ENCODE results near the gene SOX8. TPM values are rescaled to one million over a fixed set of nuclear protein-coding genes. Genes with fewer than 3 reads are reported as not detected.

SOX8 gene
- total RNA-seq, 1 experiment from 2014 or later: 5.2 TPM

DNA sequence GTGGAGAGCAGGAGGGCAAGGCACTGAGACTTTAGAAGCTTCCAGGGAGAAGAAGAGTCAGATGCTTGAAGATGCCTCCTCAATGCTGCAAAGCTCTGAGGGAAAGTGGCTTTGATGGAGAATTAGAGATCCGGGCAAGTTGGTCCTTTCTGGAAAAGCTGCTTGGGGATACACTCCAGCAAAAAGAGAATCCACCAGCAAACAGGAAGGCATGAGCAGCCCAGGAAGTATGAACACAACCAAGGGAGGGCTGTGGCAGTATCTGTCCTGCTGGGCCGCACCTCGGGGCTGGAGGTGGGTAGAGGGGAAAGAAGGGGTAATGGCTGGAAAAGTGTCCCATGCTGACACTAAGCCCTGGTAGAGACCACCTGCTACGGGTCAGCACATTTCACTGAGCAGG is 16.1 kb upstream of the SOX8 start:
- no peak overlapping the region for H3K4me2 ChIP-seq (ENCODE audit: low read length)
- H3K4me3 ChIP-seq (replicated peaks in 1 of 2; ENCODE audit: low read depth in 1 of 2, low read length in 2 of 2): no peak overlapping the region
- H3K9ac ChIP-seq (ENCODE audit: low read length): no peak overlapping the region
- no peaks in the 10 kb centered on the region; a peak in 1 of 4 replicates for H3K9me3 ChIP-seq (ENCODE audit: control insufficient read depth in 1 of 2, insufficient read depth in 1 of 2, low read depth in 1 of 2, low read length in 2 of 2)
- no peaks in the 10 kb centered on the region for H3K9me2 ChIP-seq (ENCODE audit: insufficient read depth)
- H3K4me1 ChIP-seq (ENCODE audit: control insufficient read depth in 1 of 2, insufficient read depth in 2 of 2, low read length in 2 of 2): peaks cover 16% of the 10 kb centered on the region in 2 experiments
- no peak for ATAC-seq
- H3K79me2 ChIP-seq (ENCODE audit: insufficient read depth, low read length): peaks cover 12% of the 10 kb centered on the region; the same call in 1 of the 2 replicates
- ChIA-PET RAD21 (ENCODE audit: low non-redundant PET in 1 of 2, low total read pairs in 2 of 2, uncharacterized antibody in 2 of 2, unreplicated experiment in 2 of 2) (no interaction called here), POLR2A (no interaction called here), CTCF (no interaction called here)
- no TSS peak for BruUV-seq (replicated peaks)
- TF ChIP-seq YY1 (IDR thresholded peaks at IDR 0.05; ENCODE audit: extremely low read depth, insufficient replicate concordance, low read depth, low read length): no peak
- TF ChIP-seq SRF (IDR thresholded peaks at IDR 0.05; ENCODE audit: low read depth): no peak
- TF ChIP-seq SP1 (IDR thresholded peaks at IDR 0.05; ENCODE audit: low read depth): no peak
- no peak for TF ChIP-seq ZFX (IDR thresholded peaks at IDR 0.05)
- TF ChIP-seq FOSL1 (IDR thresholded peaks at IDR 0.05; ENCODE audit: low read depth): no peak
- TF ChIP-seq POLR2AphosphoS5 (IDR thresholded peaks at IDR 0.05; ENCODE audit: low read depth, low read length): no peak
- no peak for TF ChIP-seq CEBPB (IDR thresholded peaks at IDR 0.05; ENCODE audit: low read depth)
- TF ChIP-seq, protein P1, sequence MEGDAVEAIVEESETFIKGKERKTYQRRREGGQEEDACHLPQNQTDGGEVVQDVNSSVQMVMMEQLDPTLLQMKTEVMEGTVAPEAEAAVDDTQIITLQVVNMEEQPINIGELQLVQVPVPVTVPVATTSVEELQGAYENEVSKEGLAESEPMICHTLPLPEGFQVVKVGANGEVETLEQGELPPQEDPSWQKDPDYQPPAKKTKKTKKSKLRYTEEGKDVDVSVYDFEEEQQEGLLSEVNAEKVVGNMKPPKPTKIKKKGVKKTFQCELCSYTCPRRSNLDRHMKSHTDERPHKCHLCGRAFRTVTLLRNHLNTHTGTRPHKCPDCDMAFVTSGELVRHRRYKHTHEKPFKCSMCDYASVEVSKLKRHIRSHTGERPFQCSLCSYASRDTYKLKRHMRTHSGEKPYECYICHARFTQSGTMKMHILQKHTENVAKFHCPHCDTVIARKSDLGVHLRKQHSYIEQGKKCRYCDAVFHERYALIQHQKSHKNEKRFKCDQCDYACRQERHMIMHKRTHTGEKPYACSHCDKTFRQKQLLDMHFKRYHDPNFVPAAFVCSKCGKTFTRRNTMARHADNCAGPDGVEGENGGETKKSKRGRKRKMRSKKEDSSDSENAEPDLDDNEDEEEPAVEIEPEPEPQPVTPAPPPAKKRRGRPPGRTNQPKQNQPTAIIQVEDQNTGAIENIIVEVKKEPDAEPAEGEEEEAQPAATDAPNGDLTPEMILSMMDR (IDR thresholded peaks at IDR 0.05 in 2 of 3, conservative IDR thresholded peaks at IDR 0.05 in 1 of 3; ENCODE audit: borderline replicate concordance in 1 of 3, insufficient read depth in 1 of 3, low read depth in 2 of 3, low read length in 2 of 3): no peak
- H4K20me1 ChIP-seq (ENCODE audit: insufficient read depth): no peaks in the 10 kb centered on the region
- no peak overlapping the region for H2AFZ ChIP-seq (ENCODE audit: low read depth, low read length, poor library complexity, severe bottlenecking)
- peaks cover 0 to 10% of the 10 kb centered on the region in 2 experiments; a peak in 1 of 4 replicates for H3K36me3 ChIP-seq (ENCODE audit: control insufficient read depth in 1 of 2, insufficient read depth in 2 of 2, low read length in 2 of 2)
- no peak overlapping the region for H3K27ac ChIP-seq (ENCODE audit: low read depth, low read length)
- H3K27me3 ChIP-seq (ENCODE audit: insufficient read depth, low read length): no peaks in the 10 kb centered on the region
- intact Hi-C loops (cut with micrococcal nuclease): no loop called here
- DNase-seq (ENCODE audit: low read depth, low spot score): no peak

DNA sequence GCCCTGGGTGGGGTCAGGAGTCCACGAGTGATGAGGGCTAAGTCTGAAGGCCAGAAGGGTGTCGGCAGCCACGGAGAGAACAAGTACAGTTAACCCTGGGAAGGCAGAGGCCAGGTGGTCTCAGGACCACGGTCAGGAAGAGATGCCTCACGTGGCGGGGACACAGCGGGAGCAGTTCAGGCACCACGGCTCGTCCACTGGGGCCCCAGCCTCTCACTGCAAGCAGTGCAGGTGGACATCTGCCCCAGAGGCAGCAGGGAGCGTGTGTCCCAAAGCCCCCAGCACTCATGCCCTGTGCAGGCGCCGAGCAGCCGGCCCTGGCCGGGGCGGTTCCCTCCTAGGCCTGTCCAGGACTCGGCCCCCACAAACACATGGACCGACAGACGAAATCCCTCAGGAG is 15.5 kb upstream of the SOX8 start:
- CTCF ChIA-PET: no interaction called here

More for the DNA sequence above, 15.5 kb upstream of the SOX8 start:
- no peaks in the 10 kb centered on the region; a peak in 1 of 4 replicates for H3K9me3 ChIP-seq (ENCODE audit: control insufficient read depth in 1 of 2, insufficient read depth in 1 of 2, low read depth in 1 of 2, low read length in 2 of 2)
- H3K27ac ChIP-seq (ENCODE audit: low read depth, low read length): no peak overlapping the region
- no peak overlapping the region for H2AFZ ChIP-seq (ENCODE audit: low read depth, low read length, poor library complexity, severe bottlenecking)
- intact Hi-C loops (cut with micrococcal nuclease): no loop called here
- TF ChIP-seq JUND (IDR thresholded peaks at IDR 0.05): no peak
- TF ChIP-seq POLR2A (IDR thresholded peaks at IDR 0.05; ENCODE audit: borderline replicate concordance, extremely low read depth, insufficient read depth, insufficient read length): no peak
- TF ChIP-seq ZFX (IDR thresholded peaks at IDR 0.05): no peak
- no peak for TF ChIP-seq FOSL1 (IDR thresholded peaks at IDR 0.05; ENCODE audit: low read depth)
- TF ChIP-seq EZH2phosphoT487 (IDR thresholded peaks at IDR 0.05; ENCODE audit: borderline replicate concordance): no peak
- BruUV-seq (replicated peaks): no TSS peak
- DNase-seq (ENCODE audit: low read depth, low spot score): no peak
- peaks cover 16 to 17% of the 10 kb centered on the region in 2 experiments for H3K4me1 ChIP-seq (ENCODE audit: control insufficient read depth in 1 of 2, insufficient read depth in 2 of 2, low read length in 2 of 2)
- no peak overlapping the region for H3K9ac ChIP-seq (ENCODE audit: low read length)
- H3K27me3 ChIP-seq (ENCODE audit: insufficient read depth, low read length): no peaks in the 10 kb centered on the region
- H3K9me2 ChIP-seq (ENCODE audit: insufficient read depth): no peaks in the 10 kb centered on the region
- POLR2A ChIA-PET: no interaction called here
- peaks cover 12% of the 10 kb centered on the region; the same call in 1 of the 2 replicates for H3K79me2 ChIP-seq (ENCODE audit: insufficient read depth, low read length)
- H3K4me3 ChIP-seq (replicated peaks in 1 of 2; ENCODE audit: low read depth in 1 of 2, low read length in 2 of 2): no peak overlapping the region
- RAD21 ChIA-PET (ENCODE audit: low non-redundant PET in 1 of 2, low total read pairs in 2 of 2, uncharacterized antibody in 2 of 2, unreplicated experiment in 2 of 2): no interaction called here
- no peak for ATAC-seq
- peaks cover 0 to 10% of the 10 kb centered on the region in 2 experiments; a peak in 1 of 4 replicates for H3K36me3 ChIP-seq (ENCODE audit: control insufficient read depth in 1 of 2, insufficient read depth in 2 of 2, low read length in 2 of 2)
- no peaks in the 10 kb centered on the region for H4K20me1 ChIP-seq (ENCODE audit: insufficient read depth)
- no peak overlapping the region for H3K4me2 ChIP-seq (ENCODE audit: low read length)
